ENCODE data around the gene ACTL9.

The ACTL9 gene

GRCh38 chr19:8688930-8689329 lies 9.7 kb downstream of the ACTL9 start:
- Histone ChIP-seq H3K4me2 (ENCODE audit: low read length) (no peak overlapping the region), H3K4me3 (ENCODE audit: low read length) (no peak overlapping the region), H4K20me1 (ENCODE audit: control insufficient read depth, insufficient read depth, low read depth, low read length) (no peaks in the 10 kb centered on the region), H3K27me3 (ENCODE audit: control insufficient read depth, low read length) (no peaks in the 10 kb centered on the region), H3K9me3 (ENCODE audit: control insufficient read depth, insufficient read depth, low read length) (no peaks in the 10 kb centered on the region), H3K79me2 (ENCODE audit: control insufficient read depth, low read length) (no peaks in the 10 kb centered on the region), H3K27ac (ENCODE audit: low read depth, low read length) (no peak overlapping the region), H3K4me1 (ENCODE audit: control insufficient read depth, low read length) (no peaks in the 10 kb centered on the region), H3F3A (ENCODE audit: control insufficient read depth, insufficient read depth) (no peaks in the 10 kb centered on the region), H3K9me2 (replicated peaks; ENCODE audit: control insufficient read depth, low read length) (no peaks in the 10 kb centered on the region), H3K36me3 (ENCODE audit: control insufficient read depth, low read length) (no peaks in the 10 kb centered on the region)
- no peak for TF ChIP-seq EZH2phosphoT487 (IDR thresholded peaks at IDR 0.05; ENCODE audit: borderline replicate concordance, low read length)
- TF ChIP-seq, protein P1, sequence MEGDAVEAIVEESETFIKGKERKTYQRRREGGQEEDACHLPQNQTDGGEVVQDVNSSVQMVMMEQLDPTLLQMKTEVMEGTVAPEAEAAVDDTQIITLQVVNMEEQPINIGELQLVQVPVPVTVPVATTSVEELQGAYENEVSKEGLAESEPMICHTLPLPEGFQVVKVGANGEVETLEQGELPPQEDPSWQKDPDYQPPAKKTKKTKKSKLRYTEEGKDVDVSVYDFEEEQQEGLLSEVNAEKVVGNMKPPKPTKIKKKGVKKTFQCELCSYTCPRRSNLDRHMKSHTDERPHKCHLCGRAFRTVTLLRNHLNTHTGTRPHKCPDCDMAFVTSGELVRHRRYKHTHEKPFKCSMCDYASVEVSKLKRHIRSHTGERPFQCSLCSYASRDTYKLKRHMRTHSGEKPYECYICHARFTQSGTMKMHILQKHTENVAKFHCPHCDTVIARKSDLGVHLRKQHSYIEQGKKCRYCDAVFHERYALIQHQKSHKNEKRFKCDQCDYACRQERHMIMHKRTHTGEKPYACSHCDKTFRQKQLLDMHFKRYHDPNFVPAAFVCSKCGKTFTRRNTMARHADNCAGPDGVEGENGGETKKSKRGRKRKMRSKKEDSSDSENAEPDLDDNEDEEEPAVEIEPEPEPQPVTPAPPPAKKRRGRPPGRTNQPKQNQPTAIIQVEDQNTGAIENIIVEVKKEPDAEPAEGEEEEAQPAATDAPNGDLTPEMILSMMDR (IDR thresholded peaks at IDR 0.05; ENCODE audit: low read depth, low read length, poor library complexity, severe bottlenecking), result no peak

DNA sequence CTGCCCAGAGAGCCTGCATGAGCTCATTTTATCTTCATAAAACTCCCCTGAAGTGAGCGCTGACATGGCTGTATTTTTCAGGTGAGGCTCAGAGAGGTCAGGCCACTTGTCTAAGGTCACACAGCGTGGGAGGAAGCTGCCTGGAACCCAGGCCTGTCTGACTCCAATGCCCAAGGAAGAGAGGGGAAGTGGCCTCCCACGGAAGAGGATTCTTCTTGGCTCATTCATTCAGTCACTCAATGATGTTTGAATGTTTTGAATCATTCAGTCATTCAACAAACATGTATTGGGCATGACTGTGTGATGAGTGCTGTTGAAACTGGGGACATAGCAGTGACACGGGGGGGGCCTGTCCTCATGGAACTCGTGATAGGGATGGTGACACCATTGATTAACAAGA lies 12.0 kb downstream of the ACTL9 start:
- Histone ChIP-seq H3K36me3 (ENCODE audit: control insufficient read depth, low read length) (no peaks in the 10 kb centered on the region), H3K9me2 (replicated peaks; ENCODE audit: control insufficient read depth, low read length) (no peaks in the 10 kb centered on the region), H3K4me1 (ENCODE audit: control insufficient read depth, low read length) (no peaks in the 10 kb centered on the region), H3K27ac (ENCODE audit: low read depth, low read length) (no peak overlapping the region), H3F3A (ENCODE audit: control insufficient read depth, insufficient read depth) (no peaks in the 10 kb centered on the region), H3K9me3 (ENCODE audit: control insufficient read depth, insufficient read depth, low read length) (no peaks in the 10 kb centered on the region), H3K4me3 (ENCODE audit: low read length) (no peak overlapping the region), H3K4me2 (ENCODE audit: low read length) (no peak overlapping the region), H3K27me3 (ENCODE audit: control insufficient read depth, low read length) (no peaks in the 10 kb centered on the region), H3K79me2 (ENCODE audit: control insufficient read depth, low read length) (no peaks in the 10 kb centered on the region), H4K20me1 (ENCODE audit: control insufficient read depth, insufficient read depth, low read depth, low read length) (no peaks in the 10 kb centered on the region)
- TF ChIP-seq EZH2phosphoT487 (IDR thresholded peaks at IDR 0.05; ENCODE audit: borderline replicate concordance, low read length), result no peak
- TF ChIP-seq, protein P1 (IDR thresholded peaks at IDR 0.05; ENCODE audit: low read depth, low read length, poor library complexity, severe bottlenecking), result no peak

GRCh38 chr19:8684001-8684902 lies 14.3 kb downstream of the ACTL9 start:
- Histone ChIP-seq H4K20me1 (ENCODE audit: control insufficient read depth, insufficient read depth, low read depth, low read length) (no peaks in the 10 kb centered on the region), H3K27ac (ENCODE audit: low read depth, low read length) (no peak overlapping the region), H3K4me2 (ENCODE audit: low read length) (no peak overlapping the region), H3K9me3 (ENCODE audit: control insufficient read depth, insufficient read depth, low read length) (no peaks in the 10 kb centered on the region), H3K9me2 (replicated peaks; ENCODE audit: control insufficient read depth, low read length) (no peaks in the 10 kb centered on the region), H3K79me2 (ENCODE audit: control insufficient read depth, low read length) (no peaks in the 10 kb centered on the region), H3K27me3 (ENCODE audit: control insufficient read depth, low read length) (no peaks in the 10 kb centered on the region), H3F3A (ENCODE audit: control insufficient read depth, insufficient read depth) (no peaks in the 10 kb centered on the region), H3K36me3 (ENCODE audit: control insufficient read depth, low read length) (no peaks in the 10 kb centered on the region), H3K4me1 (ENCODE audit: control insufficient read depth, low read length) (no peaks in the 10 kb centered on the region), H3K4me3 (ENCODE audit: low read length) (no peak overlapping the region)
- TF ChIP-seq EZH2phosphoT487 (IDR thresholded peaks at IDR 0.05; ENCODE audit: borderline replicate concordance, low read length), result no peak
- TF ChIP-seq, protein P1 (IDR thresholded peaks at IDR 0.05; ENCODE audit: low read depth, low read length, poor library complexity, severe bottlenecking), result no peak
